Activated T-cell treated with anti-CD3 and anti-CD28 coated beads for 24 hours (primary cell): ENCODE results near the gene IFRD1.

Source experiments
- DNase-seq: peaks from one replicate; pipeline ENCODE4 v3.0.0-alpha.2; 2020; ENCODE audit warnings: low read depth

The IFRD1 gene

GRCh38 chr7:112449902-112450806, at the start of gene IFRD1:
Gene IFRD1 (plus strand): TSS chr7:112450460. CDS start chr7:112450689, 229 bp downstream.
- DNase-seq = peak; percentile 98

- DNase-seq = no peak
Measured at GRCh38 chr7:112404321-112404720, 45.9 kb upstream of the IFRD1 start.

- DNase-seq = no peak
Measured at GRCh38 chr7:112405286-112405685, 45.0 kb upstream of the IFRD1 start.

- DNase-seq = no peak
Measured at GRCh38 chr7:112407261-112407660, 43.0 kb upstream of the IFRD1 start.

- no peak for DNase-seq
Measured at GRCh38 chr7:112410092-112410491, 40.2 kb upstream of the IFRD1 start.

GRCh38 chr7:112411186-112411795, 39.0 kb upstream of the IFRD1 start:
- no peak for DNase-seq

- no peak for DNase-seq
Measured at GRCh38 chr7:112414855-112415490, 35.3 kb upstream of the IFRD1 start.

- DNase-seq = no peak
Measured at GRCh38 chr7:112416127-112416526, 34.1 kb upstream of the IFRD1 start.

GRCh38 chr7:112419543-112420130, 30.6 kb upstream of the IFRD1 start:
- DNase-seq = no peak

GRCh38 chr7:112420236-112420861, 29.9 kb upstream of the IFRD1 start:
- DNase-seq = no peak

- DNase-seq = no peak
Measured at GRCh38 chr7:112421666-112422486, 28.4 kb upstream of the IFRD1 start.

- no peak for DNase-seq
Measured at GRCh38 chr7:112422842-112423496, 27.3 kb upstream of the IFRD1 start.

GRCh38 chr7:112423987-112424386, 26.3 kb upstream of the IFRD1 start:
- no peak for DNase-seq

- no peak for DNase-seq
Measured at GRCh38 chr7:112427984-112428383, 22.3 kb upstream of the IFRD1 start.

GRCh38 chr7:112428715-112429114, 21.5 kb upstream of the IFRD1 start:
- DNase-seq = no peak

- no peak for DNase-seq
Measured at GRCh38 chr7:112430649-112431048, 19.6 kb upstream of the IFRD1 start.

- no peak for DNase-seq
Measured at GRCh38 chr7:112431803-112432202, 18.5 kb upstream of the IFRD1 start.

GRCh38 chr7:112433289-112433688, 17.0 kb upstream of the IFRD1 start:
- DNase-seq = no peak

- no peak for DNase-seq
Measured at GRCh38 chr7:112437072-112437471, 13.2 kb upstream of the IFRD1 start.

- DNase-seq = no peak
Measured at GRCh38 chr7:112439476-112439875, 10.8 kb upstream of the IFRD1 start.

- no peak for DNase-seq
Measured at GRCh38 chr7:112442210-112442609, 8.1 kb upstream of the IFRD1 start.
